CD4-positive, alpha-beta T cell (primary cell): ENCODE results near the gene RNF220. TPM values are rescaled to one million over a fixed set of nuclear protein-coding genes. Genes with fewer than 3 reads are reported as not detected.

Experiments used
- ATAC-seq: fragments of 200-7000 bp; cut with Tn5 transposase; one replicate; pipeline ENCODE4 v1.10.0; 2022; ENCODE audit warnings: mild to moderate bottlenecking; ENCODE audit not compliant: poor library complexity
- CTCF ChIA-PET: fragments of 350-600 bp; sonication (Branson Sonifier 250); formaldehyde crosslinking; loops from one replicate; lab custom pipeline; 2021; ENCODE audit warnings: antibody characterized with exemption, inconsistent platforms; lab: Charles Lee
- POLR2A ChIA-PET: fragments of 350-600 bp; sonication (Branson Sonifier 250); formaldehyde crosslinking; loops from one replicate; lab custom pipeline; 2021; ENCODE audit warnings: antibody characterized with exemption, inconsistent platforms; lab: Charles Lee
- DNase-seq, 14 experiments: peaks; one replicate each; pipeline ENCODE4 v3.0.0-alpha.2; 2013 to 2020; ENCODE audit warnings: mixed read lengths in 2 of 14
- H3K27ac ChIP-seq, 2 donors: one replicate each; pipeline versions ENCODE4 v1.5.1 to v1.7.0; 2013; ENCODE audit warnings: low read length in 2 of 2, low read depth in 1 of 2, mild to moderate bottlenecking in 1 of 2
- H3K27me3 ChIP-seq, 2 experiments: 1 replicate in 1 of 2; 2 replicates in 1 of 2; pipeline versions ENCODE4 v1.6.1 to v1.7.0; 2013; ENCODE audit warnings: low read length in 2 of 2, control low read depth in 1 of 2, mild to moderate bottlenecking in 1 of 2, moderate library complexity in 1 of 2; ENCODE audit not compliant: insufficient read depth in 2 of 2, control insufficient read depth in 1 of 2
- H3K36me3 ChIP-seq: one replicate; pipeline ENCODE4 v1.6.1; 2013; ENCODE audit warnings: low read length, control low read depth; ENCODE audit not compliant: insufficient read depth
- H3K4me1 ChIP-seq: one replicate; pipeline ENCODE4 v1.6.1; 2013; ENCODE audit warnings: low read length, control low read depth; ENCODE audit not compliant: insufficient read depth
- H3K4me3 ChIP-seq: one replicate; pipeline ENCODE4 v1.5.1; 2013; ENCODE audit warnings: mild to moderate bottlenecking, low read length, moderate library complexity
- H3K9me3 ChIP-seq, 2 experiments: 1 replicate in 1 of 2; 2 replicates in 1 of 2; pipeline versions ENCODE4 v1.6.1 to v1.7.0; 2013; ENCODE audit warnings: low read length in 2 of 2, mild to moderate bottlenecking in 2 of 2, control low read depth in 1 of 2, moderate library complexity in 1 of 2; ENCODE audit not compliant: control insufficient read depth in 1 of 2, insufficient read depth in 1 of 2
- H3K27ac Mint-ChIP-seq: one replicate; pipeline ENCODE4 v1.8.0; 2020; ENCODE audit warnings: mixed read lengths
- H3K27me3 Mint-ChIP-seq: one replicate; pipeline ENCODE4 v1.8.0; 2021; ENCODE audit warnings: mixed read lengths
- H3K36me3 Mint-ChIP-seq: one replicate; pipeline ENCODE4 v1.8.0; 2021; ENCODE audit warnings: low read depth, mixed read lengths
- H3K4me1 Mint-ChIP-seq: one replicate; pipeline ENCODE4 v1.8.0; 2021; ENCODE audit warnings: low read depth, mixed read lengths
- H3K4me3 Mint-ChIP-seq: one replicate; pipeline ENCODE4 v1.8.0; 2020; ENCODE audit warnings: mild to moderate bottlenecking, mixed read lengths
- H3K9me3 Mint-ChIP-seq: one replicate; pipeline ENCODE4 v1.8.0; 2020; ENCODE audit warnings: mixed read lengths
- intact Hi-C, 2 experiments: fragments of 100-400 bp; cut with DNase I in 1 of 2; cut with micrococcal nuclease in 1 of 2; formaldehyde crosslinking; loops; one replicate each; pipeline versions ENCODE4 v1.15.1 to v1.9.0; 2023 to 2025; cut with DNase I, micrococcal nuclease
- total RNA-seq, 174 experiments: library from RNA in 2 of 174; stranded (reverse) in 2 of 174; gene quantifications; one replicate each; pipeline ENCODE4 v1.2.3 and lab custom pipeline; 2021 to 2026
- TF ChIP-seq, protein P1 (sequence below): fragments of 200-600 bp; IDR thresholded peaks from one replicate; pipeline ENCODE4 v1.8.0; 2022; ENCODE audit warnings: antibody characterized with exemption, mild to moderate bottlenecking

Gene RNF220
- total RNA-seq, 2 experiments from 2014 or later, result 76.0 to 77.9 TPM

DNA sequence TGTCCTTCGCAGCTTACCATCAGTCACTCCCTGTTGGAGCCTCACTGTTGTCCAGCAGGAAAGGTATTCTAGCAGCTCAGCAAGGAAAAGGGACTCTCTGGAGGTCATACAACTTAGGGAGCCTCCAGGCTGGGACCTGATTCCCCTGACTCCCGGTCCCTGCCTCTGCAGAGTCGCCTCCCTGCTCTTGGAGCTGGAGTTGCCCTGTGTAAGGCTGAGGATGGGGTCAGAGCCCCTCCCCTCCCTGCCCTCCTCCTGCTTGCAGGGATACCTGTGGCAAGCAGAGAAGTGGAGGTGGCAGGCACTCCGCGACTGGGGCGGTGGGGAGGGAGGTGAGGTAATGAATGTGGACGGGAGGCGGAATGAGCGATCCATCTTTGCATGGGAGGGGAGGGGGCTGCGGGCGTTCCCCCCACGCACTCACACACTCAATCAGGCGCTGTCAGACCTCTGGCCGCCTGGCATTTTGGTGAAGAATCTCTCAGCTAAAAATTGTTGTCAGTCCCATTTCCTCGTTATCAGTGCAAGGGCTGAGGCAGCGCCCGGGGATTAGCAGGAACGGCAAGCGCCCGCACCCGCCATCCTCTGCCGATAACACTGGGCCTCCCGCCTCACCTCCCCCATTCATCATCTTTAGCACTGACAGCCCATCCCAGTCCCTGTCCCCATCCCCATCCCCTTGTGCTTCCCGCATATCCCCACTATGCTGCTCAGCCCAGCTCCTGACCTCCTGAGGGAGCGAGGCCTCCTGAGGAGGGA, 204.9 kb downstream of the RNF220 start:
- Histone ChIP-seq H3K4me3 (no peak overlapping the region), H3K4me1 (no peaks in the 10 kb centered on the region), H3K27ac (no peak overlapping the region), H3K36me3 (no peaks in the 10 kb centered on the region), H3K27me3 (no peaks in the 10 kb centered on the region), H3K9me3 (no peaks in the 10 kb centered on the region)
- TF ChIP-seq, protein P1, sequence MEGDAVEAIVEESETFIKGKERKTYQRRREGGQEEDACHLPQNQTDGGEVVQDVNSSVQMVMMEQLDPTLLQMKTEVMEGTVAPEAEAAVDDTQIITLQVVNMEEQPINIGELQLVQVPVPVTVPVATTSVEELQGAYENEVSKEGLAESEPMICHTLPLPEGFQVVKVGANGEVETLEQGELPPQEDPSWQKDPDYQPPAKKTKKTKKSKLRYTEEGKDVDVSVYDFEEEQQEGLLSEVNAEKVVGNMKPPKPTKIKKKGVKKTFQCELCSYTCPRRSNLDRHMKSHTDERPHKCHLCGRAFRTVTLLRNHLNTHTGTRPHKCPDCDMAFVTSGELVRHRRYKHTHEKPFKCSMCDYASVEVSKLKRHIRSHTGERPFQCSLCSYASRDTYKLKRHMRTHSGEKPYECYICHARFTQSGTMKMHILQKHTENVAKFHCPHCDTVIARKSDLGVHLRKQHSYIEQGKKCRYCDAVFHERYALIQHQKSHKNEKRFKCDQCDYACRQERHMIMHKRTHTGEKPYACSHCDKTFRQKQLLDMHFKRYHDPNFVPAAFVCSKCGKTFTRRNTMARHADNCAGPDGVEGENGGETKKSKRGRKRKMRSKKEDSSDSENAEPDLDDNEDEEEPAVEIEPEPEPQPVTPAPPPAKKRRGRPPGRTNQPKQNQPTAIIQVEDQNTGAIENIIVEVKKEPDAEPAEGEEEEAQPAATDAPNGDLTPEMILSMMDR, result no peak
- Mint-ChIP-seq H3K27me3 (no peaks in the 10 kb centered on the region), H3K4me1 (no peaks in the 10 kb centered on the region), H3K27ac (no peak overlapping the region), H3K36me3 (no peaks in the 10 kb centered on the region), H3K4me3 (no peak overlapping the region), H3K9me3 (no peaks in the 10 kb centered on the region)
- intact Hi-C loops, result loop anchor here (1.0 to 2.0 kb wide), 2 partner anchors 42 to 43 kb away; no protein-coding TSS in a partner anchor
- POLR2A ChIA-PET, result no interaction called here
- CTCF ChIA-PET, result interaction anchor here (1.6 kb wide), 1 partner anchor 43 kb away, joined by 6 read pairs; no protein-coding TSS in a partner anchor
- DNase-seq, result no peak
- ATAC-seq, result no peak

DNA sequence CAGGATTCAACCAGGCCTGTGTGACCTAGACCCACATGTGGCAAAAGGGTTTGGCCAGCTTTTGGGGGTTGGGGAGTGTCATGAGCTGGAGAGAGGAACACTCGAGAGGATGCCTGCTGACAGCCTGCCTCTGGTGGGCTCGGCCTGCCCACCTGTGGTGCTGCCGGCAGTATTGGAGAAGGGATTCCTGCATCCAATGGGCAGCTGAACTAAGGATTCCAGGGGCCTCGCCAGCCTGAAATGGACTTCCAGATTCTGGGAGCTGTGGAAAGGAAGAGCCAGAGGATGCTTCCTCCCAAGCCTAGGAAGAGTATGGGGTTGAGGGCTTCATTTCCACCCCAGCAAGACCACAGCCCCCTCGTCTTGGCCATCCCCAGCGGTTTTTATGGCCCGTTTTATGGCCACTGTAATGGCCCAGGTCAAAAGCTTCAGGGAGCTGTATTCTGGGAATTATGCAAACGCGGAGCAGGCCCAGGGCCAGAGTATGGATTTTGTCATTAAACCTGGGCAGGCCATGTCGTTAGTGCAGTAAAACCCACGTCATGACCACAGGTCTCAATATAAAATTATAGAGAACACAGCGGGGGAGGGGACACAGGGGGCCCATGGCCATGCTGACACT, 205.6 kb downstream of the RNF220 start:
- no peak overlapping the region for H3K4me3 ChIP-seq
- no peaks in the 10 kb centered on the region for H3K9me3 Mint-ChIP-seq
- H3K27me3 Mint-ChIP-seq, result no peaks in the 10 kb centered on the region
- H3K4me1 ChIP-seq, result no peaks in the 10 kb centered on the region
- no peak overlapping the region for H3K27ac ChIP-seq
- ChIA-PET CTCF (interaction anchor here (1.6 kb wide), 1 partner anchor 42 kb away, joined by 6 read pairs; no protein-coding TSS in a partner anchor), POLR2A (no interaction called here)
- no peaks in the 10 kb centered on the region for H3K36me3 ChIP-seq
- H3K4me3 Mint-ChIP-seq, result no peak overlapping the region
- no peaks in the 10 kb centered on the region for H3K36me3 Mint-ChIP-seq
- no peaks in the 10 kb centered on the region for H3K27me3 ChIP-seq
- no peaks in the 10 kb centered on the region for H3K9me3 ChIP-seq
- DNase-seq (no peak), ATAC-seq (no peak)
- H3K27ac Mint-ChIP-seq, result no peak overlapping the region
- TF ChIP-seq, protein P1, result no peak
- intact Hi-C loops, result no loop called here
- H3K4me1 Mint-ChIP-seq, result no peaks in the 10 kb centered on the region

DNA sequence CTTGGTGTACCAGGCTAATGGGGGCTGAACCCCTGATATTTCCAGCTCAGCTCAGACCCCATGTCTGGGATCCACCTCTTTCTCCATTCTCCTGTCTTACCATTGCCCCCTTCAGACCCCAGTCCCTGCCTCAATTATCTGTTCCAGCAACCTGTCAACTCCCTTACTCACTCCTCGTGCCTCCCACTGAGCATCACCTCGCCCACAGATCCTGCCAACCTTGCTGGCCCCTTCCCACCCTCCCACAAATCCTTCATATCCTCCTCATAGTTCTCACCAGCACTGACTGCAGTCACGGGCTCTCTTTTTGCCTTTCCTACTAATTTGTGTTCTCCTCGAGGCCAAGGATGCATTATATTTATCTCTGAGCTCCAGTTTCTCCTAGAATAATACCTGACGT, 206.4 kb downstream of the RNF220 start:
- Mint-ChIP-seq H3K27ac (no peak overlapping the region), H3K9me3 (no peaks in the 10 kb centered on the region)

More for the DNA sequence above, 206.4 kb downstream of the RNF220 start:
- no peaks in the 10 kb centered on the region for H3K36me3 ChIP-seq
- H3K4me3 ChIP-seq, result no peak overlapping the region
- no peak for DNase-seq
- no peaks in the 10 kb centered on the region for H3K4me1 ChIP-seq
- CTCF ChIA-PET, result interaction anchor here (0.7 kb wide), 1 partner anchor 17 kb away, joined by 3 read pairs; no protein-coding TSS in a partner anchor
- intact Hi-C loops, result no loop called here
- H3K27ac ChIP-seq, result no peak overlapping the region
- POLR2A ChIA-PET, result no interaction called here
- TF ChIP-seq, protein P1, result no peak
- no peaks in the 10 kb centered on the region for H3K4me1 Mint-ChIP-seq
- no peaks in the 10 kb centered on the region for H3K27me3 Mint-ChIP-seq
- H3K4me3 Mint-ChIP-seq, result no peak overlapping the region
- no peak for ATAC-seq
- H3K9me3 ChIP-seq, result no peaks in the 10 kb centered on the region
- H3K27me3 ChIP-seq, result no peaks in the 10 kb centered on the region
- H3K36me3 Mint-ChIP-seq, result no peaks in the 10 kb centered on the region
